ENCODE results near the gene TCF4. TPM values are rescaled to one million over a fixed set of nuclear protein-coding genes. Genes with fewer than 3 reads are reported as not detected.

TCF4 gene
- total RNA-seq, 1 donor = 27.5 TPM

- H3K27me3 ChIP-seq (ENCODE audit: insufficient read depth, low read length) = no peaks in the 10 kb centered on the region
- H3K4me1 ChIP-seq (ENCODE audit: insufficient read depth, low read length) = no peaks in the 10 kb centered on the region
- H3K4me3 ChIP-seq (ENCODE audit: low read length) = no peak overlapping the region
- no peaks in the 10 kb centered on the region for H3K9me3 ChIP-seq (ENCODE audit: low read depth, low read length)
These were observed 144.2 kb downstream of the TCF4 start for GRCh38 chr18:55443776-55444175.

GRCh38 chr18:55442561-55442960, 145.4 kb downstream of the TCF4 start:
- Histone ChIP-seq H3K9me3 (ENCODE audit: low read depth, low read length) (no peaks in the 10 kb centered on the region), H3K4me3 (ENCODE audit: low read length) (no peak overlapping the region), H3K4me1 (ENCODE audit: insufficient read depth, low read length) (no peaks in the 10 kb centered on the region), H3K27me3 (ENCODE audit: insufficient read depth, low read length) (no peaks in the 10 kb centered on the region)

GRCh38 chr18:55440988-55441387, 147.0 kb downstream of the TCF4 start:
- Histone ChIP-seq H3K9me3 (ENCODE audit: low read depth, low read length) (no peaks in the 10 kb centered on the region), H3K4me3 (ENCODE audit: low read length) (no peak overlapping the region), H3K27me3 (ENCODE audit: insufficient read depth, low read length) (no peaks in the 10 kb centered on the region), H3K4me1 (ENCODE audit: insufficient read depth, low read length) (no peaks in the 10 kb centered on the region)

- Histone ChIP-seq H3K4me3 (ENCODE audit: low read length) (no peak overlapping the region), H3K27me3 (ENCODE audit: insufficient read depth, low read length) (no peaks in the 10 kb centered on the region), H3K9me3 (ENCODE audit: low read depth, low read length) (no peaks in the 10 kb centered on the region), H3K4me1 (ENCODE audit: insufficient read depth, low read length) (no peaks in the 10 kb centered on the region)
These were observed 148.9 kb downstream of the TCF4 start for GRCh38 chr18:55439056-55439455.

- H3K4me3 ChIP-seq (ENCODE audit: low read length) = no peak overlapping the region
- H3K4me1 ChIP-seq (ENCODE audit: insufficient read depth, low read length) = no peaks in the 10 kb centered on the region
- H3K27me3 ChIP-seq (ENCODE audit: insufficient read depth, low read length) = no peaks in the 10 kb centered on the region
- no peaks in the 10 kb centered on the region for H3K9me3 ChIP-seq (ENCODE audit: low read depth, low read length)
These were observed 152.4 kb downstream of the TCF4 start for GRCh38 chr18:55435592-55435991.

- H3K27me3 ChIP-seq (ENCODE audit: insufficient read depth, low read length) = no peaks in the 10 kb centered on the region
- no peak overlapping the region for H3K4me3 ChIP-seq (ENCODE audit: low read length)
- no peaks in the 10 kb centered on the region for H3K9me3 ChIP-seq (ENCODE audit: low read depth, low read length)
- H3K4me1 ChIP-seq (ENCODE audit: insufficient read depth, low read length) = no peaks in the 10 kb centered on the region
These were observed 154.3 kb downstream of the TCF4 start for GRCh38 chr18:55433648-55434047.

- H3K27me3 ChIP-seq (ENCODE audit: insufficient read depth, low read length) = no peaks in the 10 kb centered on the region
- H3K4me3 ChIP-seq (ENCODE audit: low read length) = no peak overlapping the region
- H3K9me3 ChIP-seq (ENCODE audit: low read depth, low read length) = no peaks in the 10 kb centered on the region
- H3K4me1 ChIP-seq (ENCODE audit: insufficient read depth, low read length) = no peaks in the 10 kb centered on the region
These were observed 154.9 kb downstream of the TCF4 start for GRCh38 chr18:55433140-55433539.

GRCh38 chr18:55432307-55433040, 155.5 kb downstream of the TCF4 start:
- Histone ChIP-seq H3K4me1 (ENCODE audit: insufficient read depth, low read length) (no peaks in the 10 kb centered on the region), H3K4me3 (ENCODE audit: low read length) (no peak overlapping the region), H3K27me3 (ENCODE audit: insufficient read depth, low read length) (no peaks in the 10 kb centered on the region), H3K9me3 (ENCODE audit: low read depth, low read length) (no peaks in the 10 kb centered on the region)

GRCh38 chr18:55430026-55430425, 158.0 kb downstream of the TCF4 start:
- Histone ChIP-seq H3K27me3 (ENCODE audit: insufficient read depth, low read length) (no peaks in the 10 kb centered on the region), H3K4me1 (ENCODE audit: insufficient read depth, low read length) (no peaks in the 10 kb centered on the region), H3K4me3 (ENCODE audit: low read length) (no peak overlapping the region), H3K9me3 (ENCODE audit: low read depth, low read length) (no peaks in the 10 kb centered on the region)

GRCh38 chr18:55427951-55428350, 160.0 kb downstream of the TCF4 start:
- Histone ChIP-seq H3K4me1 (ENCODE audit: insufficient read depth, low read length) (no peaks in the 10 kb centered on the region), H3K4me3 (ENCODE audit: low read length) (no peak overlapping the region), H3K27me3 (ENCODE audit: insufficient read depth, low read length) (no peaks in the 10 kb centered on the region), H3K9me3 (ENCODE audit: low read depth, low read length) (no peaks in the 10 kb centered on the region)

- Histone ChIP-seq H3K4me1 (ENCODE audit: insufficient read depth, low read length) (no peaks in the 10 kb centered on the region), H3K27me3 (ENCODE audit: insufficient read depth, low read length) (no peaks in the 10 kb centered on the region), H3K4me3 (ENCODE audit: low read length) (no peak overlapping the region)
These were observed 162.3 kb downstream of the TCF4 start for GRCh38 chr18:55425698-55426097.

GRCh38 chr18:55422456-55423180, 165.4 kb downstream of the TCF4 start:
- Histone ChIP-seq H3K4me3 (ENCODE audit: low read length) (no peak overlapping the region), H3K4me1 (ENCODE audit: insufficient read depth, low read length) (peaks cover 9% of the 10 kb centered on the region), H3K27me3 (ENCODE audit: insufficient read depth, low read length) (no peaks in the 10 kb centered on the region), H3K9me3 (ENCODE audit: low read depth, low read length) (no peaks in the 10 kb centered on the region)

More at GRCh38 chr18:55425698-55426097, 162.3 kb downstream of the TCF4 start:
- H3K9me3 ChIP-seq (ENCODE audit: low read depth, low read length) = no peaks in the 10 kb centered on the region

GRCh38 chr18:55421615-55422419, 166.2 kb downstream of the TCF4 start:
- no peaks in the 10 kb centered on the region for H3K9me3 ChIP-seq (ENCODE audit: low read depth, low read length)
- H3K4me3 ChIP-seq (ENCODE audit: low read length) = no peak overlapping the region
- no peaks in the 10 kb centered on the region for H3K27me3 ChIP-seq (ENCODE audit: insufficient read depth, low read length)
- H3K4me1 ChIP-seq (ENCODE audit: insufficient read depth, low read length) = peaks cover 9% of the 10 kb centered on the region

- Histone ChIP-seq H3K4me3 (ENCODE audit: low read length) (no peak overlapping the region), H3K4me1 (ENCODE audit: insufficient read depth, low read length) (peaks cover 9% of the 10 kb centered on the region), H3K9me3 (ENCODE audit: low read depth, low read length) (no peaks in the 10 kb centered on the region), H3K27me3 (ENCODE audit: insufficient read depth, low read length) (no peaks in the 10 kb centered on the region)
These were observed 166.7 kb downstream of the TCF4 start for GRCh38 chr18:55421308-55421614.

GRCh38 chr18:55420665-55421307, 167.2 kb downstream of the TCF4 start:
- H3K9me3 ChIP-seq (ENCODE audit: low read depth, low read length) = no peaks in the 10 kb centered on the region
- no peak overlapping the region for H3K4me3 ChIP-seq (ENCODE audit: low read length)
- H3K27me3 ChIP-seq (ENCODE audit: insufficient read depth, low read length) = no peaks in the 10 kb centered on the region
- H3K4me1 ChIP-seq (ENCODE audit: insufficient read depth, low read length) = peaks cover 9% of the 10 kb centered on the region

Measured in mononuclear cell (primary cell).